ENCODE data around the gene DAB1.
"Not testable (repeated sequence)": the region's sequence is repeated elsewhere in the genome, so short reads cannot be mapped to it uniquely, and the experiment has no call there.

The DAB1 gene

GRCh38 chr1:57357462-57357861, 66.4 kb downstream of the DAB1 start:
- DNase-seq: no peak

GRCh38 chr1:57353654-57354053, 70.2 kb downstream of the DAB1 start:
- DNase-seq: no peak

GRCh38 chr1:57350610-57351009, 73.2 kb downstream of the DAB1 start:
- no peak for DNase-seq

- DNase-seq: no peak
Measured at GRCh38 chr1:57348921-57349320, 74.9 kb downstream of the DAB1 start.

- no peak for DNase-seq
Measured at GRCh38 chr1:57345916-57346315, 77.9 kb downstream of the DAB1 start.

GRCh38 chr1:57344265-57344664, 79.6 kb downstream of the DAB1 start:
- DNase-seq: no peak

- DNase-seq: not testable (repeated sequence)
Measured at GRCh38 chr1:57343298-57343915, 80.5 kb downstream of the DAB1 start.

GRCh38 chr1:57341721-57342120, 82.1 kb downstream of the DAB1 start:
- DNase-seq: no peak

- DNase-seq: no peak
Measured at GRCh38 chr1:57340334-57341070, 83.4 kb downstream of the DAB1 start.

GRCh38 chr1:57337623-57338022, 86.2 kb downstream of the DAB1 start:
- DNase-seq: no peak

- DNase-seq: peak; percentile 20
Measured at GRCh38 chr1:57336793-57337192, 87.1 kb downstream of the DAB1 start.

GRCh38 chr1:57331620-57332019, 92.2 kb downstream of the DAB1 start:
- no peak for DNase-seq

GRCh38 chr1:57329937-57330336, 93.9 kb downstream of the DAB1 start:
- no peak for DNase-seq

GRCh38 chr1:57329001-57329527, 94.8 kb downstream of the DAB1 start:
- DNase-seq: no peak

- DNase-seq: no peak
Measured at GRCh38 chr1:57327946-57328345, 95.9 kb downstream of the DAB1 start.

GRCh38 chr1:57327336-57327735, 96.5 kb downstream of the DAB1 start:
- no peak for DNase-seq

- no peak for DNase-seq
Measured at GRCh38 chr1:57325536-57325935, 98.3 kb downstream of the DAB1 start.

- DNase-seq: no peak
Measured at GRCh38 chr1:57325117-57325516, 98.7 kb downstream of the DAB1 start.

- no peak for DNase-seq
Measured at GRCh38 chr1:57324388-57324787, 99.5 kb downstream of the DAB1 start.

- DNase-seq: no peak
Measured at GRCh38 chr1:57321776-57322175, 102.1 kb downstream of the DAB1 start.

GRCh38 chr1:57319791-57320190, 104.1 kb downstream of the DAB1 start:
- DNase-seq: no peak

GRCh38 chr1:57319165-57319564, 104.7 kb downstream of the DAB1 start:
- peak; percentile 9 for DNase-seq

GRCh38 chr1:57316861-57317260, 107.0 kb downstream of the DAB1 start:
- no peak for DNase-seq

- no peak for DNase-seq
Measured at GRCh38 chr1:57316291-57316690, 107.6 kb downstream of the DAB1 start.

- DNase-seq: no peak
Measured at GRCh38 chr1:57312869-57313268, 111.0 kb downstream of the DAB1 start.
